Stimulated activated CD8-positive, alpha-beta memory T cell treated with anti-CD3 and anti-CD28 coated beads, Interleukin-15, amount 100 ng/mL, for 48 hours (primary cell): Measurements from ENCODE around the gene CHID1.

Experiments
- DNase-seq, 2 donors: peaks; one replicate each; pipeline ENCODE4 v3.0.0-alpha.2; 2020; ENCODE audit warnings: low read depth in 2 of 2

Gene CHID1

GRCh38 chr11:864898-865297 is 45.7 kb downstream of the CHID1 start:
- DNase-seq = no peak

- DNase-seq = no peak
Observed at GRCh38 chr11:863910-864827, 46.4 kb downstream of the CHID1 start.

- no peak for DNase-seq
Observed at GRCh38 chr11:863023-863909, 47.3 kb downstream of the CHID1 start.

GRCh38 chr11:862696-863022 is 48.0 kb downstream of the CHID1 start:
- DNase-seq = no peak

- no peak for DNase-seq
Observed at GRCh38 chr11:862081-862661, 48.4 kb downstream of the CHID1 start.

GRCh38 chr11:861105-861479 is 49.5 kb downstream of the CHID1 start:
- DNase-seq = no peak

- DNase-seq = no peak
Observed at GRCh38 chr11:860234-861104, 50.1 kb downstream of the CHID1 start.

GRCh38 chr11:859394-860131 is 51.0 kb downstream of the CHID1 start:
- DNase-seq = no peak

GRCh38 chr11:858762-859339 is 51.8 kb downstream of the CHID1 start:
- no peak for DNase-seq

GRCh38 chr11:858053-858761 is 52.4 kb downstream of the CHID1 start:
- no peak for DNase-seq

- no peak for DNase-seq
Observed at GRCh38 chr11:856397-856796, 54.2 kb downstream of the CHID1 start.

- no peak for DNase-seq
Observed at GRCh38 chr11:855796-856195, 54.8 kb downstream of the CHID1 start.

GRCh38 chr11:855330-855674 is 55.3 kb downstream of the CHID1 start:
- DNase-seq = no peak

- DNase-seq = no peak
Observed at GRCh38 chr11:854601-855329, 55.8 kb downstream of the CHID1 start.

GRCh38 chr11:853682-854448 is 56.7 kb downstream of the CHID1 start:
- DNase-seq = no peak

GRCh38 chr11:852762-853161 is 57.8 kb downstream of the CHID1 start:
- DNase-seq = no peak

GRCh38 chr11:850775-851763 is 59.5 kb downstream of the CHID1 start:
- DNase-seq = no peak
